ENCODE results near the gene KCTD6. TPM values are rescaled to one million over a fixed set of nuclear protein-coding genes. Genes with fewer than 3 reads are reported as not detected.

KCTD6 gene
- total RNA-seq, 1 donor from 2014 or later, result 14.4 TPM

- Mint-ChIP-seq H3K9me3 (ENCODE audit: unreplicated experiment) (no peaks in the 10 kb centered on the region), H3K4me1 (ENCODE audit: unreplicated experiment) (no peaks in the 10 kb centered on the region), H3K27me3 (ENCODE audit: unreplicated experiment) (peaks cover 9% of the 10 kb centered on the region), H3K36me3 (ENCODE audit: unreplicated experiment) (peaks cover 2% of the 10 kb centered on the region), H3K27ac (ENCODE audit: unreplicated experiment) (no peak overlapping the region), H3K4me3 (ENCODE audit: unreplicated experiment) (no peak overlapping the region)
- peak; percentile 19 for DNase-seq (ENCODE audit: extremely low spot score, unreplicated experiment)
- TF ChIP-seq CTCF (IDR thresholded peaks at IDR 0.05), result no peak
Observed at GRCh38 chr3:58539626-58540025, 47.7 kb downstream of the KCTD6 start.

GRCh38 chr3:58540176-58540858, 48.4 kb downstream of the KCTD6 start:
- Mint-ChIP-seq H3K27ac (ENCODE audit: unreplicated experiment) (no peak overlapping the region), H3K27me3 (ENCODE audit: unreplicated experiment) (peaks cover 10% of the 10 kb centered on the region), H3K36me3 (ENCODE audit: unreplicated experiment) (peaks cover 2% of the 10 kb centered on the region), H3K4me3 (ENCODE audit: unreplicated experiment) (no peak overlapping the region), H3K4me1 (ENCODE audit: unreplicated experiment) (no peaks in the 10 kb centered on the region), H3K9me3 (ENCODE audit: unreplicated experiment) (peaks cover 4% of the 10 kb centered on the region)
- DNase-seq (ENCODE audit: extremely low spot score, unreplicated experiment), result peak; percentile 40
- no peak for TF ChIP-seq CTCF (IDR thresholded peaks at IDR 0.05)

GRCh38 chr3:58544541-58544940, 52.6 kb downstream of the KCTD6 start:
- H3K27me3 Mint-ChIP-seq (ENCODE audit: unreplicated experiment), result peaks cover 26% of the 10 kb centered on the region
- H3K4me3 Mint-ChIP-seq (ENCODE audit: unreplicated experiment), result no peak overlapping the region
- no peak overlapping the region for H3K27ac Mint-ChIP-seq (ENCODE audit: unreplicated experiment)
- no peak for DNase-seq (ENCODE audit: extremely low spot score, unreplicated experiment)
- TF ChIP-seq CTCF (IDR thresholded peaks at IDR 0.05), result no peak
- H3K9me3 Mint-ChIP-seq (ENCODE audit: unreplicated experiment), result peaks cover 9% of the 10 kb centered on the region
- no peaks in the 10 kb centered on the region for H3K4me1 Mint-ChIP-seq (ENCODE audit: unreplicated experiment)
- peaks cover 2% of the 10 kb centered on the region for H3K36me3 Mint-ChIP-seq (ENCODE audit: unreplicated experiment)

GRCh38 chr3:58551636-58552180, 59.8 kb downstream of the KCTD6 start:
- Mint-ChIP-seq H3K27me3 (ENCODE audit: unreplicated experiment) (peaks cover 8% of the 10 kb centered on the region), H3K36me3 (ENCODE audit: unreplicated experiment) (peaks cover 3% of the 10 kb centered on the region), H3K27ac (ENCODE audit: unreplicated experiment) (no peak overlapping the region), H3K4me1 (ENCODE audit: unreplicated experiment) (no peaks in the 10 kb centered on the region), H3K4me3 (ENCODE audit: unreplicated experiment) (no peak overlapping the region), H3K9me3 (ENCODE audit: unreplicated experiment) (peaks cover 9% of the 10 kb centered on the region)
- DNase-seq (ENCODE audit: extremely low spot score, unreplicated experiment), result no peak
- TF ChIP-seq CTCF (IDR thresholded peaks at IDR 0.05), result no peak

Other genes starting within 250 kb of the KCTD6 start
- gene RPP14, start 185.9 kb upstream of the KCTD6 start, total RNA-seq, result 14.2 and 17.9 TPM in 2 replicates
- gene HTD2, start 185.6 kb upstream of the KCTD6 start, total RNA-seq, result 3.2 and 7.7 TPM in 2 replicates
- gene PXK, start 159.2 kb upstream of the KCTD6 start, total RNA-seq, result 37.0 and 39.1 TPM in 2 replicates
- 85.5 and 89.0 TPM in 2 replicates for gene PDHB, start 58.3 kb upstream of the KCTD6 start, total RNA-seq
- gene ACOX2, start 45.1 kb downstream of the KCTD6 start, total RNA-seq, result 0.51 TPM in 1 of 2 replicates, not detected in the other
- gene FAM107A, start 85.3 kb downstream of the KCTD6 start, total RNA-seq, result not detected in 2 replicates
- not detected in 2 replicates for gene FAM3D, start 174.7 kb downstream of the KCTD6 start, total RNA-seq

Data from osteocyte (in vitro differentiated cells).